ENCODE measurements around the gene SORL1.

DNA sequence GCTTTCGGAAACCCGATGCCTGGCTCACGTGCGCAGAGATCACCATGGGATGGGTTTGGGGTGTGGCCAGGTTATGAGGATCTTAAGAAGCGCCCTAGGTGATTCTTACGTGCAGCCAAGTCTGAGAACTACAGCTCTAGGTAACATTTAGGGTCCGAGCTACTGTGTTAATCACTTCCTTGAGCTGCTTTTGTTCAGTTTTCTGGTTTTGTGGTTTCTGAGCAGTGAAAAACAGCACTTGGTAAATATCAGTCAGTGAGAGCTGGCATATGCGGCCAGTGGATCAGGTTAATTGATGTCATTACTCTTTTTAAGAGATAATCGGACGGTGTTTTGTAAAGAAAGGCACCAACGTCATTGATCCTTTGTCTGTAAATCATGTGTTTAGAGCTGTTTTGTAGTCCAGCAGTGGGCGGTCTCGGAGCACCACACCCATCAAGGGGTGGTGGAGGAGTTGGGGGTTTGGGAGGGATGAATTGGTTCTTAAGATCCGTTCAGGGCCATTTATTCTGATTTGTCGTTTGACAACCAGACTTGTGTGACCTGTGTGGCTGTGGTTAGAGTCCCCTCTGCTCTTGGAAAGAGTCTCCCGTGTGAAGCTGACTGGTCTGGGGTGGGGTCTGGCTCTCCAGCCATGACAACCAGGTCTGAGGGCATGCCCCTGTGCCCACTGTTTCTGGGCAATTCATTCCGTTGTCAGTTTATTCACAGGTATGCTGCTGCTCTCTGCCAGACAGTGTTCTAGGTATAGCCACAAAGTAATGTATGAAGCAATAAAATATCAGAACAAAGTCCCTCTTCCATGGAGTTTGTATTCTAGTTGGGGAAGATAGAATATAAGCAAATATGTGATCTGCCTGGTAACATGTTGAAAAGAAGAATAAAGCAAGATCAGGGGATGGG lies 62.6 kb downstream of the SORL1 start:
- TF ChIP-seq CTCF (IDR thresholded peaks at IDR 0.05) (no peak), POLR2A (IDR thresholded peaks at IDR 0.05; ENCODE audit: low read depth) (no peak), EP300 (IDR thresholded peaks at IDR 0.05) (no peak)
